Small intestine (tissue), 7 donors: Measurements from ENCODE around the gene TNF. TPM values are rescaled to one million over a fixed set of nuclear protein-coding genes. Genes with fewer than 3 reads are reported as not detected.

Experiments used
- DNase-seq, 2 donors: peaks; one replicate each; pipeline versions ENCODE4 v3.0.0 to v3.0.0-alpha.2; 2013
- FAIRE-seq: peaks from 2 replicates; lab custom pipeline; 2012; peaks lifted over from hg19 to GRCh38; lab: Jason Lieb, UNC
- H3K27ac ChIP-seq, 3 donors: one replicate each; pipeline ENCODE4 v1.5.1; 2013; ENCODE audit warnings: low read length in 2 of 3, mild to moderate bottlenecking in 2 of 3, control low read depth in 1 of 3, inconsistent platforms in 1 of 3, low read depth in 1 of 3, moderate library complexity in 1 of 3
- H3K27me3 ChIP-seq, 3 donors: one replicate each; pipeline ENCODE4 v1.6.1; 2013; ENCODE audit warnings: low read length in 3 of 3, inconsistent platforms in 1 of 3; ENCODE audit not compliant: control insufficient read depth in 3 of 3, insufficient read depth in 3 of 3
- H3K36me3 ChIP-seq, 3 donors: one replicate each; pipeline ENCODE4 v1.6.1; 2013; ENCODE audit warnings: low read length in 3 of 3, inconsistent platforms in 1 of 3, low read depth in 1 of 3, mild to moderate bottlenecking in 1 of 3, moderate library complexity in 1 of 3; ENCODE audit not compliant: control insufficient read depth in 3 of 3, insufficient read depth in 2 of 3
- H3K4me1 ChIP-seq, 3 donors: one replicate each; pipeline ENCODE4 v1.6.1; 2013; ENCODE audit warnings: low read length in 2 of 3, inconsistent platforms in 1 of 3, low read depth in 1 of 3, mild to moderate bottlenecking in 1 of 3, moderate library complexity in 1 of 3; ENCODE audit not compliant: control insufficient read depth in 3 of 3, insufficient read depth in 2 of 3
- H3K4me3 ChIP-seq, 3 donors: one replicate each; pipeline ENCODE4 v1.5.1; 2013; ENCODE audit warnings: low read length in 3 of 3, control low read depth in 1 of 3, inconsistent platforms in 1 of 3, low read depth in 1 of 3, mild to moderate bottlenecking in 1 of 3, moderate library complexity in 1 of 3
- H3K9me3 ChIP-seq, 2 donors: one replicate each; pipeline ENCODE4 v1.6.1; 2013; ENCODE audit warnings: low read depth in 1 of 2, low read length in 1 of 2; ENCODE audit not compliant: control insufficient read depth in 2 of 2, insufficient read depth in 1 of 2
- WGBS, 3 donors: extraction: QIAGEN DNeasy Blood & Tissue Kit; methylation state at CpG; one replicate each; pipeline ENCODE4 v1.1.7; 2013; 5-methylcytosine and 5-hydroxymethylcytosine counted together
- polyA plus RNA-seq, 4 donors: library from polyadenylated mRNA; stranded (reverse) in 3 of 4; unstranded in 1 of 4; fragments of 200-250 nt in 3 of 4; fragments of 120-200 nt in 1 of 4; gene quantifications; one replicate each; pipeline versions ENCODE4 v1.2.1 to v1.2.3, GENCODE V29; 2013
- donor health status: healthy with polysubstance abuse.
- donor health status: control.
- donor health status: control.
- donor health status: Bipolar disorder and iron deficiency.
- donor health status: healthy.

Gene TNF
- polyA plus RNA-seq, 4 donors, result 0.18 to 0.59 (median 0.45) TPM; not detected in 1

- Histone ChIP-seq H3K9me3 (no peaks in the 10 kb centered on the region), H3K4me3 (no peak overlapping the region), H3K4me1 (peaks cover 0 to 7% (median 0%) of the 10 kb centered on the region in 3 donors), H3K27ac (no peak overlapping the region), H3K36me3 (peaks cover 49 to 62% (median 50%) of the 10 kb centered on the region in 3 donors), H3K27me3 (no peaks in the 10 kb centered on the region)
- no peak for DNase-seq
- FAIRE-seq, result no peak
- 60 to 66% (median 62%) methylated on average over 9 of the region's 9 CpGs for WGBS, 3 donors
These were observed 43.4 kb upstream of the TNF start for GRCh38 chr6:31531771-31532643.

- peaks cover 49 to 68% (median 50%) of the 10 kb centered on the region in 3 donors for H3K36me3 ChIP-seq
- FAIRE-seq, result no peak
- DNase-seq, result no peak
- H3K27me3 ChIP-seq, result no peaks in the 10 kb centered on the region
- 59 to 62% (median 62%) methylated on average over 9 of the region's 9 CpGs for WGBS, 3 donors
- no peak overlapping the region for H3K4me3 ChIP-seq
- H3K9me3 ChIP-seq, result no peaks in the 10 kb centered on the region
- no peak overlapping the region for H3K27ac ChIP-seq
- H3K4me1 ChIP-seq, result peaks cover 0 to 7% (median 0%) of the 10 kb centered on the region in 3 donors
These were observed 42.5 kb upstream of the TNF start for GRCh38 chr6:31532644-31533454.

GRCh38 chr6:31533455-31533841 lies 41.9 kb upstream of the TNF start:
- FAIRE-seq, result no peak
- H3K36me3 ChIP-seq, result peaks cover 49 to 72% (median 51%) of the 10 kb centered on the region in 3 donors

GRCh38 chr6:31534011-31534410 lies 41.4 kb upstream of the TNF start:
- H3K36me3 ChIP-seq, result peaks cover 49 to 73% (median 54%) of the 10 kb centered on the region in 3 donors
- H3K9me3 ChIP-seq, result no peaks in the 10 kb centered on the region
- WGBS, 3 donors, result 88 to 94% (median 92%) methylated on average over 6 of the region's 6 CpGs

More at GRCh38 chr6:31533455-31533841, 41.9 kb upstream of the TNF start:
- WGBS, 3 donors, result 67 to 74% (median 69%) methylated on average over 1 of the region's 1 CpG
- Histone ChIP-seq H3K27ac (no peak overlapping the region), H3K4me1 (peaks cover 0 to 7% (median 0%) of the 10 kb centered on the region in 3 donors), H3K9me3 (no peaks in the 10 kb centered on the region), H3K4me3 (no peak overlapping the region), H3K27me3 (no peaks in the 10 kb centered on the region)
- DNase-seq, result no peak

GRCh38 chr6:31534521-31535040 lies 40.8 kb upstream of the TNF start:
- 90 to 91% (median 90%) methylated on average over 24 of the region's 24 CpGs for WGBS, 3 donors
- no peaks in the 10 kb centered on the region for H3K27me3 ChIP-seq
- FAIRE-seq (no peak), DNase-seq (no peak)
- peaks cover 0 to 11% (median 0%) of the 10 kb centered on the region in 3 donors for H3K4me1 ChIP-seq
- H3K9me3 ChIP-seq, result no peaks in the 10 kb centered on the region
- no peak overlapping the region for H3K27ac ChIP-seq
- no peak overlapping the region for H3K4me3 ChIP-seq
- H3K36me3 ChIP-seq, result peaks cover 51 to 74% (median 56%) of the 10 kb centered on the region in 3 donors

More at GRCh38 chr6:31534011-31534410, 41.4 kb upstream of the TNF start:
- Histone ChIP-seq H3K27me3 (no peaks in the 10 kb centered on the region), H3K4me3 (no peak overlapping the region), H3K27ac (no peak overlapping the region), H3K4me1 (peaks cover 0 to 9% (median 0%) of the 10 kb centered on the region in 3 donors)
- DNase-seq (no peak), FAIRE-seq (no peak)

- Histone ChIP-seq H3K4me1 (peaks cover 0 to 17% (median 4%) of the 10 kb centered on the region in 3 donors), H3K36me3 (peaks cover 53 to 71% (median 53%) of the 10 kb centered on the region in 3 donors), H3K4me3 (no peak overlapping the region), H3K27ac (no peak overlapping the region), H3K9me3 (no peaks in the 10 kb centered on the region), H3K27me3 (no peaks in the 10 kb centered on the region)
- 26 to 36% (median 27%) methylated on average over 2 of the region's 2 CpGs for WGBS, 3 donors
- FAIRE-seq (no peak), DNase-seq (no peak)
These were observed 39.6 kb upstream of the TNF start for GRCh38 chr6:31535538-31536324.

- Histone ChIP-seq H3K27me3 (no peaks in the 10 kb centered on the region), H3K9me3 (no peaks in the 10 kb centered on the region), H3K4me1 (peaks cover 0 to 23% (median 4%) of the 10 kb centered on the region in 3 donors), H3K27ac (no peak overlapping the region), H3K36me3 (peaks cover 31 to 52% (median 33%) of the 10 kb centered on the region in 3 donors), H3K4me3 (peak overlapping the region in 1 of 3 donors; percentile 82)
- 26 to 53% (median 31%) methylated on average over 6 of the region's 6 CpGs for WGBS, 3 donors
- DNase-seq, result no peak
- no peak for FAIRE-seq
These were observed 36.5 kb upstream of the TNF start for GRCh38 chr6:31538805-31539400.
